Chondrocyte (in vitro differentiated cells): ENCODE data around the gene ERMAP. TPM values are rescaled to one million over a fixed set of nuclear protein-coding genes. Genes with fewer than 3 reads are reported as not detected.

Source experiments
- DNase-seq: peaks from one replicate; pipeline ENCODE4 v3.0.0; 2021; ENCODE audit warnings: mixed read lengths, low spot score
- H3K27ac Mint-ChIP-seq: one replicate; pipeline ENCODE4 v1.8.0; 2021; ENCODE audit warnings: mild to moderate bottlenecking, moderate library complexity, mixed read lengths; ENCODE audit not compliant: unreplicated experiment
- H3K27me3 Mint-ChIP-seq: 2 replicates; pipeline ENCODE4 v1.8.0; 2021; ENCODE audit warnings: low read depth, mixed read lengths
- H3K36me3 Mint-ChIP-seq: 2 replicates; pipeline ENCODE4 v1.8.0; 2021; ENCODE audit warnings: low read depth, mixed read lengths
- H3K4me1 Mint-ChIP-seq: 2 replicates; pipeline ENCODE4 v1.8.0; 2021; ENCODE audit warnings: low read depth, mild to moderate bottlenecking, mixed read lengths
- H3K4me3 Mint-ChIP-seq: one replicate; pipeline ENCODE4 v1.8.0; 2021; ENCODE audit warnings: mild to moderate bottlenecking, moderate library complexity, mixed read lengths; ENCODE audit not compliant: unreplicated experiment
- H3K9me3 Mint-ChIP-seq: 2 replicates; pipeline ENCODE4 v1.8.0; 2021; ENCODE audit warnings: low read depth, mixed read lengths
- CTCF ChIP-seq: fragments of 200-600 bp; sonication (generic); IDR thresholded peaks from 2 replicates; pipeline ENCODE4 v1.5.0; 2021; ENCODE audit warnings: antibody characterized with exemption, mild to moderate bottlenecking, moderate library complexity
- total RNA-seq: library from RNA; stranded (reverse); gene quantifications from 3 replicates; pipeline ENCODE4 v1.2.1, GENCODE V29; 2021

The ERMAP gene
- total RNA-seq, 1 donor from 2014 or later, result 13.7 TPM

GRCh38 chr1:42773420-42773819 lies 43.5 kb upstream of the ERMAP start:
- H3K4me1 Mint-ChIP-seq, result peaks cover 24% of the 10 kb centered on the region
- TF ChIP-seq CTCF, result no peak
- DNase-seq, result no peak
- peaks cover 33% of the 10 kb centered on the region for H3K36me3 Mint-ChIP-seq
- H3K9me3 Mint-ChIP-seq, result no peaks in the 10 kb centered on the region
- H3K27me3 Mint-ChIP-seq, result no peaks in the 10 kb centered on the region
- no peak overlapping the region for H3K4me3 Mint-ChIP-seq
- no peak overlapping the region for H3K27ac Mint-ChIP-seq

GRCh38 chr1:42774928-42775526 lies 41.9 kb upstream of the ERMAP start:
- peaks cover 37% of the 10 kb centered on the region for H3K36me3 Mint-ChIP-seq
- H3K27me3 Mint-ChIP-seq, result no peaks in the 10 kb centered on the region
- no peak for DNase-seq
- H3K4me1 Mint-ChIP-seq, result peaks cover 11% of the 10 kb centered on the region
- no peak for TF ChIP-seq CTCF
- H3K4me3 Mint-ChIP-seq, result no peak overlapping the region
- no peaks in the 10 kb centered on the region for H3K9me3 Mint-ChIP-seq
- H3K27ac Mint-ChIP-seq, result no peak overlapping the region

GRCh38 chr1:42776502-42776901 lies 40.4 kb upstream of the ERMAP start:
- H3K4me3 Mint-ChIP-seq, result no peak overlapping the region
- H3K27me3 Mint-ChIP-seq, result no peaks in the 10 kb centered on the region
- no peak overlapping the region for H3K27ac Mint-ChIP-seq
- H3K9me3 Mint-ChIP-seq, result no peaks in the 10 kb centered on the region
- no peak for DNase-seq
- TF ChIP-seq CTCF, result no peak
- H3K4me1 Mint-ChIP-seq, result peaks cover 6% of the 10 kb centered on the region
- H3K36me3 Mint-ChIP-seq, result peaks cover 42% of the 10 kb centered on the region

- no peak for DNase-seq
- TF ChIP-seq CTCF, result peak; percentile 78
- H3K4me1 Mint-ChIP-seq, result peaks cover 6% of the 10 kb centered on the region
- no peak overlapping the region for H3K4me3 Mint-ChIP-seq
- no peaks in the 10 kb centered on the region for H3K9me3 Mint-ChIP-seq
- H3K27me3 Mint-ChIP-seq, result no peaks in the 10 kb centered on the region
- no peak overlapping the region for H3K27ac Mint-ChIP-seq
- peaks cover 45% of the 10 kb centered on the region for H3K36me3 Mint-ChIP-seq
Observed at GRCh38 chr1:42777852-42778251, 39.1 kb upstream of the ERMAP start.

GRCh38 chr1:42779725-42780124 lies 37.2 kb upstream of the ERMAP start:
- H3K27ac Mint-ChIP-seq, result no peak overlapping the region
- DNase-seq, result no peak
- no peak for TF ChIP-seq CTCF
- H3K36me3 Mint-ChIP-seq, result peaks cover 43% of the 10 kb centered on the region
- no peaks in the 10 kb centered on the region for H3K27me3 Mint-ChIP-seq
- no peak overlapping the region for H3K4me3 Mint-ChIP-seq
- H3K4me1 Mint-ChIP-seq, result no peaks in the 10 kb centered on the region
- H3K9me3 Mint-ChIP-seq, result no peaks in the 10 kb centered on the region
